ENCODE results near the gene PARVA.

The PARVA gene

GRCh38 chr11:12408156-12408770 is 30.9 kb downstream of the PARVA start:
- no peak for DNase-seq

- no peak for DNase-seq
Measured at GRCh38 chr11:12409621-12410005, 32.2 kb downstream of the PARVA start.

- DNase-seq = no peak
Measured at GRCh38 chr11:12410006-12410728, 32.8 kb downstream of the PARVA start.

GRCh38 chr11:12411393-12411792 is 34.0 kb downstream of the PARVA start:
- DNase-seq = no peak

GRCh38 chr11:12411806-12412727 is 34.7 kb downstream of the PARVA start:
- DNase-seq = peak; percentile 33

- DNase-seq = no peak
Measured at GRCh38 chr11:12413141-12414052, 36.0 kb downstream of the PARVA start.

GRCh38 chr11:12414611-12415010 is 37.2 kb downstream of the PARVA start:
- no peak for DNase-seq

GRCh38 chr11:12415342-12415966 is 38.1 kb downstream of the PARVA start:
- DNase-seq = no peak

GRCh38 chr11:12416552-12416951 is 39.2 kb downstream of the PARVA start:
- no peak for DNase-seq

GRCh38 chr11:12417691-12418611 is 40.6 kb downstream of the PARVA start:
- DNase-seq = no peak

GRCh38 chr11:12420040-12420439 is 42.7 kb downstream of the PARVA start:
- DNase-seq = no peak

- DNase-seq = no peak
Measured at GRCh38 chr11:12420706-12421105, 43.3 kb downstream of the PARVA start.

- DNase-seq = no peak
Measured at GRCh38 chr11:12421386-12421785, 44.0 kb downstream of the PARVA start.

GRCh38 chr11:12426176-12426575 is 48.8 kb downstream of the PARVA start:
- DNase-seq = no peak

- DNase-seq = no peak
Measured at GRCh38 chr11:12429155-12429554, 51.8 kb downstream of the PARVA start.

- DNase-seq = no peak
Measured at GRCh38 chr11:12430351-12430750, 53.0 kb downstream of the PARVA start.

- no peak for DNase-seq
Measured at GRCh38 chr11:12430954-12431595, 53.7 kb downstream of the PARVA start.

GRCh38 chr11:12432507-12432906 is 55.1 kb downstream of the PARVA start:
- no peak for DNase-seq

GRCh38 chr11:12433121-12433520 is 55.8 kb downstream of the PARVA start:
- DNase-seq = no peak

- DNase-seq = no peak
Measured at GRCh38 chr11:12433571-12434324, 56.4 kb downstream of the PARVA start.

All from stimulated activated CD4-positive, alpha-beta T cell treated with anti-CD3 and anti-CD28 coated beads, Interleukin-1b, Interleukin-23, amount 100 ng/mL, for 48 hours (primary cell).